ENCODE measurements around the gene WDR83.

GRCh38 chr19:12701596-12702282 lies 35.1 kb downstream of the WDR83 start:
- TF ChIP-seq POLR2A (IDR thresholded peaks at IDR 0.05) (no peak), POLR2AphosphoS5 (IDR thresholded peaks at IDR 0.05) (no peak)
- TF ChIP-seq, protein P1, sequence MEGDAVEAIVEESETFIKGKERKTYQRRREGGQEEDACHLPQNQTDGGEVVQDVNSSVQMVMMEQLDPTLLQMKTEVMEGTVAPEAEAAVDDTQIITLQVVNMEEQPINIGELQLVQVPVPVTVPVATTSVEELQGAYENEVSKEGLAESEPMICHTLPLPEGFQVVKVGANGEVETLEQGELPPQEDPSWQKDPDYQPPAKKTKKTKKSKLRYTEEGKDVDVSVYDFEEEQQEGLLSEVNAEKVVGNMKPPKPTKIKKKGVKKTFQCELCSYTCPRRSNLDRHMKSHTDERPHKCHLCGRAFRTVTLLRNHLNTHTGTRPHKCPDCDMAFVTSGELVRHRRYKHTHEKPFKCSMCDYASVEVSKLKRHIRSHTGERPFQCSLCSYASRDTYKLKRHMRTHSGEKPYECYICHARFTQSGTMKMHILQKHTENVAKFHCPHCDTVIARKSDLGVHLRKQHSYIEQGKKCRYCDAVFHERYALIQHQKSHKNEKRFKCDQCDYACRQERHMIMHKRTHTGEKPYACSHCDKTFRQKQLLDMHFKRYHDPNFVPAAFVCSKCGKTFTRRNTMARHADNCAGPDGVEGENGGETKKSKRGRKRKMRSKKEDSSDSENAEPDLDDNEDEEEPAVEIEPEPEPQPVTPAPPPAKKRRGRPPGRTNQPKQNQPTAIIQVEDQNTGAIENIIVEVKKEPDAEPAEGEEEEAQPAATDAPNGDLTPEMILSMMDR (IDR thresholded peaks at IDR 0.05) = no peak

All from breast epithelium (tissue), 3 donors.